Fibroblast of skin of right quadriceps (primary cell): ENCODE results near the gene DLG1.
A peak's percentile ranks its signal among the peaks of the same experiment; 100 is the strongest.

Experiments
- DNase-seq: peaks from one replicate; pipeline ENCODE4 v3.0.0-alpha.2; 2013

DLG1 gene

DNA sequence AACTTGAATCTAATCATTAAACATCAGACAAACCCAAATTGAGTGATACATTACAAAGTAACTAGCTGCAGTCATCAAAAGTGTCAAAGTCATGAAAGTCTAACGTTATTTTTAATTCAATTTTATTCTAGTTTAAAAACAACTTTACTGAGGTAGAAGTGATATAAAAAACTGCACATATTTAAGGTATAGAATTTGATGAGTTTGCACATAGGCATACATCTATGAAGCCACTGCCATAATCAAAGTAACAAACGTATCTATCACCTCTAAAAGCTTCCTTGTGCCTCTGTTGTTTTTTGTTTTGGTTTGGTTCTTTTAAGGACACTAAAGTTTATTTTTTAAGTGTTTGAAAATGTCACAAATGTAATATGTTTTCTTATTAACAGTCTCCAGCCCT is 130.9 kb downstream of the DLG1 start:
- no peak for DNase-seq

DNA sequence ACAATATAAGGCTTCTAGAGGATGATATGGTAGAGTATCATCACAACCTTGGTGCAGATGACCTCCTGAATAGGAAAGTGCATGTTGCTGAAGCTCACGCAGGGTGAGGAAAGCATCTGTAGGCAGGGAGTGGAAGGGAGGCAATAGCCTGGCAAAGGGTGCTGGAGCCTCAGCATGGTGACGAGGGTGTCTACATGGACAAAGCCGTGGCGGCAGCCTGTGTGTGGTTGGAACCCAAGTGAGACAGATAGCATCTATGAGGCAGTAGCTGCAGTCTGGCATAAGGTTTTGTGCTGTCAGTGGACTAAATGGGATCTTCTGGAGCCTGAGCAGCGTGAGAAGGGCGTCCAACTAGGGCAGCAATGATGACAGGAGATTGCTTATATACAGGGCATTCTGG is 132.5 kb downstream of the DLG1 start:
- no peak for DNase-seq

DNA sequence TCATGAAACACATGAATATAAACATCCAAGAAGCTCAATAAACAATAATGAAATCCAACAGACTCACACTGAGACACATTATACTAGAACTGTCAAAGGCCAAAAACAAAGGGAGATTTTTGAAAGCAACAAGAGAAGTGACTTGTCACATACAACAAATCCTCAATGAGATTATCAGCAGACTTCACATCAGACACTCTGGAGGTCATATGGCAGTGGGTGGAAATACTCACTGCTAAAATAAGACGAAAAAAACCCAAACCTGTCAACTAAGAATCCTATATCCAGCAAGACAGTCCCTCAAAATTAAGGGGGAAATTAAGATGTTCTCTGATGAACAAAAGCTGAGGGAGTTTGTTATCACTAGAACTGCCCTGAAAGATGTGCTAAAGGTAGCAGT is 143.4 kb downstream of the DLG1 start:
- DNase-seq, result no peak

DNA sequence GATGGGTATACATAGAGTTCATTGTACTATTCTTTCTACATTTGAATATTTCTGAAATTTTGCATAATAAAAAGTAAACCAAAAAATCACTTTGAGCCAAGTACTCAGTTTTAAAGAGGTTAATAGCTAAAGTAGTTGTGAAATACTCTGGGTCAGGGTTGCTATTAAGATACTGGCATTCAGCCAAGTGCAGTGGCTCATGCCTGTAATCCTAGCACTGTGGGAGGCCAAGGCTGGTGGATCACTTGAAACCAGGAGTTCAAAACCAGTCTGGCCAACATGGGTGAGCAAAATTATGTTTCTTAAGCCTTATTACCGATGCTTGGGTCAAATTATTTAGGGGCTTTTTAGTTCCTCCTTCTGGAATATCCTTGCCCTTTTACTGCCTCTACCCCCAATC is 146.8 kb downstream of the DLG1 start:
- peak; percentile 68 for DNase-seq

DNA sequence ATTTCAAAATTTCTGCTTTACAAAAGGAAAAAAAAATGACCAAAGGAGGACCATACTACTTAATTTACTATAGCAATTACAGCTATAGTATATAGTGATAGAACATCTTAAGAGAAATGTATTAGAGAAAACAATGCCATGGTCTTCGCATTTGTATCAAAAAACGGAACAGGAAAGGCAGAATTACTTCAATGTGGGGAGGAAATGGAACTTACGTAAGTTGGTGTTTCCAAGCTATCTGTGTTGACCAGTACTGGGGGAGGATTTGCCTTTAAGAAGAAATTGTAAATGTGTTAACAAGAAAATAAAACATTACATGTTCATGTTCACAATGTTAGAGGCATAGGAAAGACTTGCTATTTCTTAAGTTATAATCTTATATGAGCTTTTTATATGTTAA is 148.9 kb downstream of the DLG1 start:
- DNase-seq, result no peak

DNA sequence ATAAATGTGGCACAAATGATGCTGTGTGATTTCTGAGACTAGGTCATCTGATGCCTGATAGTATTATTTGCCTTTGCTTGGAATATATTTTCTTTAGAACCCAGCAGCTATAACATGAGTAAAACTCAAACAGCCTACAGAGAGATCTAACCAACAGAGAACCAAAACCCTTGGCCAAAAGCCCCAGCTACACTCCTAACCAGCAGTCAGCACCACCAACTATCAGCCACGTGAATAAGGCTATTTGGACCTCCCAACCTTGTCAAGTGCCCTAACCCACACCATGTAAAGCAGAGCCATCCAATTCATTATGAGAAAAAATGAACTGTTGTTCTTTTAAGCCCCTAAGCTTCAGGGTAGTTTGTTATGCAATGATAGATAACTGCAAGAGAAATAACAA is 154.2 kb downstream of the DLG1 start:
- no peak for DNase-seq

DNA sequence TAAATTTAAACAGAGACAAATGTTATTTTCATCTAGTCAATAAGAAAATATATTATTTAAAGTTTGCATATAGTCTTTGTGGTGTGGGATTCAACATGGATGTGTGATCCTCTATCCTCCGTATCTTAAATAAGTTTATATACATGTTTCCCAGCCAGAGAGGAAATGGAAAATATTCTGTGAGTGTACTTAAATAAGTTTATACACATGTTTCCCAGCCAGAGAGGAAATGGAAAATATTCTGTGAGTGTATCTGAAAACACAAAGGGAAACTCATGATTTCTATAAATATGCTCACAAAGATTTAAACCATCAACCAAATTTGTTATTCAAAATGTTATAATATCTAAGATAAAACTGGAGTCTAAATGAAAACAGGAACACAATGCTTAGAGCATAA is 158.8 kb downstream of the DLG1 start:
- no peak for DNase-seq

DNA sequence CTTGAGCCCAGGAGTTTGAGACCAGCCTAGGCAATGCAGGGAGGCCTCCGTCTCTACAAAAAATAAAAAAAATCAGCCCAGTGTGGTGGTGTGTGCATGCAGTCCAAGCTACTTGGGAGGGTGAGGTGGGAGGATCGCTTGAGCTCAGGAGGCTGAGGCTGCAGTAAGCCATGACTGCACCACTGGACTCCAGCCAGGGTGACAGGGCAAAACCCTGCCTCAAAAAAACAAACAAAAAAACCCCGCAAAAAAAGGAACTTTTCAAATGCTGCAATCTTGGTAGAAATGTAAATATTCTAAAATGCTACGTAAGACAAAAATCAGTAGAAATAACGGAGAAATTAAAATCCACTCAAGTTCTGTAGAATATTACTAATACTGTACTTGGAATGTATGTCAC is 160.7 kb downstream of the DLG1 start:
- no peak for DNase-seq

DNA sequence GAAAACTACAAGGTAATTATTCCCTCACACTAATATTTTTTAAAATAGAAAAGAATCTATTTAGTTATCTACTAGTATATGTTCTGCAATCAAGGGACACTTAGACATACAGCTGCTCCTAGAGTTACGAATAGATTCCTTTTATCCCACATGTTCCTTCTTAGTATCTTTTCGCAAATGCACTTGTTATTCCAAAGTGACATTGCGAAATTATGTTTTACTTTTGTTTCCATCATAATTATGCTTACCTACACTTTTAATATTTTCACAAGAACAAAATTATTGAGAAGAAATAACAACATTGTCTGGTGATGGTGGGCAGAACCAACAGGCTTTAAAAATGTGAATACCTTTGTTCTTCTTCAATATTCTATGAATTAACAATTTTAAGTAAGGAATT is 161.7 kb downstream of the DLG1 start:
- DNase-seq, result no peak

DNA sequence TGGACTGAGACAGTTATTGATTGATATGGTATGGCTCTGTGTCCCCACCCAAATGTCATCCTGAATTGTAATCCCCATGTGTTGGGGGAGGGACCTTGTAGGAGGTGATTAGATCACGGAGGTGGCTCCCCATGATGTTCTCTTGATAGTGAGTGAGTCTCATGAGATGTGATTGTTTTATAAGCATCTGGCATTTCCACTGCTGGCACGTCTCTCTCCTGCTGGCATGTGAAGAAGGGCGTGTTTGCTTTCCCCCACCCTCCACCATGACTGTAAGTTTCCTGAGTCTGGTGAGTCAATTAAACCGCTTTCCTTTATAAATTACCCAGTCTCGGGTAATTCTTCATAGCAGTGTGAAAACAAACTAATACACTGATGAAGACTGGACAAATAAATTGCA is 163.2 kb downstream of the DLG1 start:
- DNase-seq, result no peak

DNA sequence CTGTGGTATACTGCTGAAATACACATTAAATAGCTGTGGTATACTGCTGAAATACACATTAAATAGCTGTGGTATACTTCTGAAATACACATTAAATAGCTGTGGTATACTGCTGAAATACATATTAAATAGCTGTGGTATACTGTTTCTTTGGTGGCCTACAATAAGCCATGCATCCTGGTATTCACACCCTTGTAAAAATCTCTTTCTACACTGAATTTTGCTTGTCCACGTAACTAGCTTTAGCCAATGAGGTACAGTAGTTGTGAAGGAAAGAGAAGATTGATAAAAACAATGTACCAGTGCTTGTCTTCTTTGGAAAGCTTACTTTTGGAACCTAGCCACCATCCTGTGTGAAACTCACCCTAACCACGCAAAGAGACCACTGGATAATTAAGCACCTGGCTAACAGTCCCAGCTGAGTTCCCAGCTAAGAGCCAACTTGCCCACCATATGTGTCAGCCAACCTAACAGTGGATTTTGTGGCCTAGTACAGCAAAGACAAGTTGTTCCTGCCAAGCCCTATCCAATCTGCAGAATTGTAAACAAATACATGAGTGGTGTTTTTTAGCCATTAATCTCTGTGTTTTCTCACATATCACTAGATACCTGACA is 165.4 kb downstream of the DLG1 start:
- DNase-seq, result peak; percentile 59

DNA sequence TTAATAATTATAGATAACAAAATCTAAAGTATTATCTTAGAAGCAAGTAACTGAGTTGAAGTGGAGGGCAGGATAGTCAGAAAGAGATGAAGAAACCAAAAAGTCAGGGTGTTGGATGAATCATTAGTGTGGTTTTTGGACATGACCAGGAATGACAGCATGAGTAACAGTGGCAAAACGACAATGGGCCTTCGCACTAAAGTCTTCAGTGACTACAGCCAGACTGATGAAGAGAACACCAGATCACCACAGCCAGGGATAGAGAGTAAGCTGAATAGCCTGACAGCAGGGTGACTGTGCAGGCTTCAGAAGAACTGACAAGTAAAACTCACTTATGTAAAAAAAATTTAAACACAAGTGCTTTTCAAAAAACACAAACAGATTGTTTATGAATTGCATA is 172.8 kb downstream of the DLG1 start:
- DNase-seq, result peak; percentile 60

DNA sequence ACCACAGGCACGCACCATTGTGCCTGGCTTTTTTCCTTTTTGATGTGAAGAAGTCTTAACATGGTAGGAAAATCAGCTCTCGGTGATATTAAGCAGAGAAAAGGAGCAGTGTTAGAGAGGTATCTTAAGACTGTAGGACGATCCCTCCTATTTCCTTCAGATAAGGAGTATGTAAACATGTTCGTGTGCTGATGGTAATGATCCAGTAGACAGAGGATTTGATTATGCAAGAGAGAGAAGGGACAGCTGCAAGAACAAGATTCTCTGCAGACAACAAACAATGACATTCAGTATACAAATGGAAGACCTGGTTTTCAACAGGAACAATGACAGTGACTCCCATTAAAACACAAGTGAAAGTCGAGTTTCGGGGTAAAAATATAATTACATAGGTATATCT is 173.7 kb downstream of the DLG1 start:
- no peak for DNase-seq

DNA sequence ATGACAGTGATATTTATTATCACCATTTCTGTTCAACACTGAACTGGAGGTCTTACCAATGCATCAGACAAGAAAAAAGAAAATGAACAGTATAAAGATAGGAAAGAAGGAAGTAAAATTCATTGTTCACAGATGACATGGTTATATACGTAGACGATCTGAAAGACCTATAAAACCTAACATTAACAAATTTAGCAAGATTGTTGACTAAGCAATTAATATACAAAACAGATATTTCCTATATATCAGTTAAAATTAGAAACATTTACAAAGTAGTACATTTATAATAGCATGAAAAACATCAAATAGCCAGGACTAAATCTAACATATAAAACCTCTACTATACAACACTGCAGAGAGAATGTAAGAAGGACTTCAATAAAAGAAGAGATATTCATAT is 176.0 kb downstream of the DLG1 start:
- no peak for DNase-seq

DNA sequence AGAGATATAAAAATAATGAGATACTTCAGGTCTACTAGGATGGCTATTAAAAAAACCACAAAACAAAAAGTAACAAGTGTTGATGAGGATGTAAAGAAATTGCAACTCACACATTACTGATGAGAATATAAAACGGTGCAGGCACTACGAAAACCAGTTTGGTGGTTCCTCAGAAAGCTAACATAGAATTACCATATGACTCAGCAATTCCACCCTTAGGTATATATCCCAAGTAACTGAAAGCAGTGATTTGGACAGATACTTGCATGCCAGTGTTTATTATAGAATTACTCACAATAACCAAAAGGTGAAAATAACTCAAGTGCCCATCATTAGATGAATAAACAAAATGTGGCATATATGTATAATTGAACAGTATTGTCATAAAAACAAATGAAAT is 181.3 kb downstream of the DLG1 start:
- no peak for DNase-seq

DNA sequence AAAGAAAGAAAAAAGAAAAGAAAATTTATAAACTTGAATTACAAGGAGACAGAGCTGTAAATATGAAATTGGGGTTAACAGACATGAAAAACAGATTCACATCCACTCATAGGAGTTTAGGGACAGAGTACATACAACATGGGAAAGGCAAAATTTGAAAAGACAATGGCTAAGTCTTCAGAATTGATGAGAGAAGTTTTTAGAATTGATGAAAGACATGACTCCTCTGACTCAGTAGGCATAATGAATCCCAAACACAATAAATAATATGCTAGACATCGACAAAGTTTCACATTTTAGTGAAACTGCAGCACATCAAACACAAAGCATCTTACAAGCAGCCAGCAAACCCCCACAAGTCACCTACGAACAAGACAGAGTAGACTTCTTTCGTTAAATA is 184.4 kb downstream of the DLG1 start:
- DNase-seq, result no peak

DNA sequence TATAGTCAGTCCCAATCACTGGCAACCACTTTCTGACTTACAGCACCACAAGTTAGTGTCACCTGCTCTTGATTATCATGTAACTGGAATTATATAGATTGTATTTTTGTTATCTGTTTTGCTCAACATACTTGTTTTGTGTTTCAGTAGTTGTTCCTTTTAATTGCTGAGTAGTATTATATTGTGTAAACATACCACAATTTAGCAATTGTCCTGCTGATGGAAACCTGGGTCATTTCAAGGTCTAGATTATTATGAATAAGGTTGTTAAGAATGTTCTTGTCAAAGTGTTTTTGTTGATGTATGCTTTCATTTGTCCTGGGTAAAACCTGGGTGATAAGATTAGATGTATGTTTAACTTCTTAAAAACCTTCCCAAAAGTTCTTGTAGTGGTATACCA is 186.7 kb downstream of the DLG1 start:
- DNase-seq, result no peak

DNA sequence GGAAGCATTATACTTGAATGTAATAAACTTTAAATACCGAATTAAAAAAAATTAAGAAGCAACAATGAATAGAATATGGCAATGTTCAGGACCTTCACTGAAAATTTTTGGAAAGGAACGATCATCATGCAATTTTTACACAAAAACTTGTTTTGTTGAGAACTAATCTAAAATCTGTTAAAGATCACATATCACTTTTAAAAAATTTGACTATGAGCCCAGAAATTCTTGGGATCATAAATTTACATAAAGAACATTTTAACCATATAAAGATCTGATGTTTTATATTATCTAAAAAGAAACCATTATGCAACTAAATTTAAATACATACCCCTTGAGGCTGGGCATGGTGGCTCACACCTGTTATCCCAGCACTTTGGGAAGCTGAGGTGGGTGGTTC is 192.6 kb downstream of the DLG1 start:
- DNase-seq, result no peak

DNA sequence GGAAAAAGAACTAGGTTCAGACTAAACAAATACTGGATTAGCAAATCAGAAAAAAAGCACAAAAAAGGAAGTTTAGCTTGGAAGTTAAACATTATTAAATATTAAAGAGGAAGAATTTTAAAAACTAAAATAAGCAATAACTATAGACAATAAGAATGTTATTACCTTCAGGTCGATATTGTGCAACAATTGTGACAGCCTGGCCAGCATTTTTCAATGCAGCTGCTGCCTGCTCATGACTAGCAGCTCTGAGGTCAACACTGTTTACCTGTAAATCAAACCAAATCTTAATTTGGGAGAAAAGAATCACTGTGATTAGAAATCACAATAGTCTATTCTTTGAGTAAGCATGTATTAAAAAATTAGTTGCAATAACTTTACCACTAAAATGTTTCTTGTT is 193.7 kb downstream of the DLG1 start:
- no peak for DNase-seq

DNA sequence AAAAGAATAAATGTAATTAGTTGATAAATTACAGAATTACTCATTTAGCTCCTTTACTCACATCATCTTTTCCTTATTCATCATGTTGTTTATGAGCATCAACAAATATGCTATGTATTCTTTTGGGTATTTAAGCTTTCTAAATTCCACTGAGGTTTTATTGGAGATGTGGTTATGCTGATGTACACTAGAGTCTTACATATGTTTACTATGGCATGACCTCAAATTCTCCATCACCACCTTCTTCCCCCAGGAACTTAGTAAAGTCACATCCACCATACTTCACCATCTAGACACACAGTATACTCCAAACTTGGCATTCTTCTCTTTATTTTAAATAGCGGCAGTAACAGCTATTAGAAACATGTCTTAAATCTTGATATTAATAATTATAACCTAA is 194.6 kb downstream of the DLG1 start:
- DNase-seq, result peak; percentile 37

DNA sequence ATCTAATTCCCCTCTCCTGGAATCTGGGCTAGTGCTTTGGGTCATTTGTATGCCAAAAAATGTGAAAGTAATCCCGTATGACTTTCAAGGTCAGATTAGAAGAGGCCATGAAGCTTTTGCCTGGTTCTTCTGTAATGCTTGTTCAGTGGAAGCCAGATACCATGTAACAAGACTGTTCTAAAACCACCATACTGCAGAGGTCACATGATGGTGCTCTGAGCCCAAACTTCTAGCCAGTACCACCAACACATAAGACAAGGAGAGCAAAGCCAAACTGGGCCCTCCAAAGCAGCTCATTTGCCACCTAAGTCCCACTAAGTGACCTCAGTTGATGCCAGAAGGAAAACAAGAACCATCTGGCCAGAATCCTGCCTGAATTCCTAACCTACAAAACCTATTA is 204.5 kb downstream of the DLG1 start:
- no peak for DNase-seq

DNA sequence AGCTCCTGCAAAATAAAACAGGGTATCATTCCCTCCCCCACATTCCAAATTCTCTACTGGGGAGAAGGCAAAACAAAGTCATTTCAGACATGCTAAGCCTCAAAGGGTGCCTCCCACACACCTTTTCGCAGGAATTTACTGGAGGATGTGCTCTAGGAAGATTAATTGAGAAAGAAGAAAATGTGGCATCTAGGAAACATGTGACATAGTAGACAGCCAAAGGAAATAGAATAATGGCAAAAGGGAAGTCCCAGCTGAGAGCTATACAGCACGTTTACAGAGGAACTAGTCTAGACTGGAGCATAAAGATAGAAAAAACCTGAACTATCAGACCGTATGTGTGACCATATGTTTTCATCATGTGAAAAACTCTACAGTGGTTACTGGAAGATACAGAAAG is 210.0 kb downstream of the DLG1 start:
- DNase-seq, result no peak

DNA sequence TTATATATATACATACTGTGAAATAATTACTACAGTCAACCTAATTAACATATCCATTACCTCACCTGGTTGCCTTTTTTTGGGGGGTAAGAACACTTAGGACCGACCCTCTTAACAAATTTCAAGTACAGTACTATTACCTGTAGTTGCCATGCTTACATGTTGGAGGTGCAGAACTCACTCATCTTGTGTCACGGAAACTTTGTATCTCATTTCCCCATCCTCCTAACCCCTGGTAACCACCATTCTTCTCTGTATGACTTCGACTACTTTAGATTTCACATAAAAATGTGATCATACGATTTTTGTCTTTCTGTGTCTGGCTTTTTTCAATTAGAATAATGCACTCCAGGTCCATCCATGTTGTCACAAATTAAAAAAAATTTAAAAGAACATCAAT is 213.3 kb downstream of the DLG1 start:
- no peak for DNase-seq

DNA sequence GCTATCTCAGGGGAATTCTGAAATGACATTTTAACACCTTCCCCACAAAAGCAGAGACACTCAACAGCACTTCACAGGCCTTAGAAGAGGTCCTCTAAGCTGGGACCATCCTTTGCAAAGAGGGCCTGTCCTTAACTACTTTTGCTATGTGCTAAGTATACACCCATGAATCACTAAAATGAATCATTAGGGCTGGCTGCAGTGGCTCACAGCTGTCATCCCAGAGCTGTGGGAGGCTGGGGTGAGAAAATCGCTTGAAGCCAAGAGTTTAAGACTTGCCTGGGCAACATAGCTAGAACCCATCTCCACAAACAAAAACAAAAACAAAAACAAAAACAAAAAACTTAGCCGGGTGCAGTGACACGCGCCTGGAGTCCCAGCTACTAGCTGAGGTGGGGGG is 214.9 kb downstream of the DLG1 start:
- DNase-seq, result peak; percentile 78

DNA sequence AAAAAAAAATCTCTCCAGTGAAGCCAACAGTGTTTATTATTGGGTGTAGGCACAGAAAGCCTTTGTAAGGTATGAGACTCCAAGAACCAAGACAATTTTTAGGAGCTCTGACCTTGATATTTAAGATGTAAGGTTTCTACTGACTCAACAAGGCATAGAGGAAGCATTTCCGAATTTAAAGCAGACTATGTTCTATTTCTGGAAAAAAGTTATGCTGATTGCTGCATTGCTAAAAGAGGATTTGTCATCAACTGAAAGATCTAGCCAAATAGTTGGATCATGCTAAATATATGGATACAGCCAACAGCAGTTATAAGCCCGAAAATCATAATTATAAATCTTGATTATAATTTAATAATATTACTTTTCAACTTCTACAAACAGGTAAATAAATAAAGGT is 215.5 kb downstream of the DLG1 start:
- peak; percentile 31 for DNase-seq

DNA sequence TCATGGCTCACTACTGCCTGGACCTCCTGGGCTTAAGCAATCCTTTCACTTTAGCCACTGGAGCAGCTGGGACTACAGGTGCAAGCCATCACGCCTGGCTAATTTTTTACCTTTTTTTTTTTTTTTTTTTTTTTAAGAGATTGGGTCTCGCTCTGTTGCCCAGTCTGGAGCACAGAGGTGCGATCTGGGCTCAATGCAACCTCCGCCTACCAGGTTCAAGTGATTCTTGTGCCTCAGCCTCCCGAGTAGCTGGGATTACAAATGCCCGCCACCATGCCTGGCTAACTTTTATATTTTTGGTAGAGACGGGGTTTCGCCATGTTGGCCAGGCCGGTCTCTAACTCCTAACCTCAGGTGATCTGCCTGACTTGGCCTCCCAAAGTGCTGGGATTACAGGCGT is 218.1 kb downstream of the DLG1 start:
- no peak for DNase-seq
